Aortic smooth muscle cell (primary cell): Measurements from ENCODE around the gene MORC3. TPM values are rescaled to one million over a fixed set of nuclear protein-coding genes. Genes with fewer than 3 reads are reported as not detected.

Source experiments
- total RNA-seq: library from RNA; depleted of rRNA; stranded (reverse); fragments of >200 nt; gene quantifications from 2 replicates; pipeline ENCODE4 v1.2.3, GENCODE V29; 2014

Gene MORC3, protein sequence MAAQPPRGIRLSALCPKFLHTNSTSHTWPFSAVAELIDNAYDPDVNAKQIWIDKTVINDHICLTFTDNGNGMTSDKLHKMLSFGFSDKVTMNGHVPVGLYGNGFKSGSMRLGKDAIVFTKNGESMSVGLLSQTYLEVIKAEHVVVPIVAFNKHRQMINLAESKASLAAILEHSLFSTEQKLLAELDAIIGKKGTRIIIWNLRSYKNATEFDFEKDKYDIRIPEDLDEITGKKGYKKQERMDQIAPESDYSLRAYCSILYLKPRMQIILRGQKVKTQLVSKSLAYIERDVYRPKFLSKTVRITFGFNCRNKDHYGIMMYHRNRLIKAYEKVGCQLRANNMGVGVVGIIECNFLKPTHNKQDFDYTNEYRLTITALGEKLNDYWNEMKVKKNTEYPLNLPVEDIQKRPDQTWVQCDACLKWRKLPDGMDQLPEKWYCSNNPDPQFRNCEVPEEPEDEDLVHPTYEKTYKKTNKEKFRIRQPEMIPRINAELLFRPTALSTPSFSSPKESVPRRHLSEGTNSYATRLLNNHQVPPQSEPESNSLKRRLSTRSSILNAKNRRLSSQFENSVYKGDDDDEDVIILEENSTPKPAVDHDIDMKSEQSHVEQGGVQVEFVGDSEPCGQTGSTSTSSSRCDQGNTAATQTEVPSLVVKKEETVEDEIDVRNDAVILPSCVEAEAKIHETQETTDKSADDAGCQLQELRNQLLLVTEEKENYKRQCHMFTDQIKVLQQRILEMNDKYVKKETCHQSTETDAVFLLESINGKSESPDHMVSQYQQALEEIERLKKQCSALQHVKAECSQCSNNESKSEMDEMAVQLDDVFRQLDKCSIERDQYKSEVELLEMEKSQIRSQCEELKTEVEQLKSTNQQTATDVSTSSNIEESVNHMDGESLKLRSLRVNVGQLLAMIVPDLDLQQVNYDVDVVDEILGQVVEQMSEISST
- total RNA-seq: 34.6 and 44.1 TPM in 2 replicates

DNA sequence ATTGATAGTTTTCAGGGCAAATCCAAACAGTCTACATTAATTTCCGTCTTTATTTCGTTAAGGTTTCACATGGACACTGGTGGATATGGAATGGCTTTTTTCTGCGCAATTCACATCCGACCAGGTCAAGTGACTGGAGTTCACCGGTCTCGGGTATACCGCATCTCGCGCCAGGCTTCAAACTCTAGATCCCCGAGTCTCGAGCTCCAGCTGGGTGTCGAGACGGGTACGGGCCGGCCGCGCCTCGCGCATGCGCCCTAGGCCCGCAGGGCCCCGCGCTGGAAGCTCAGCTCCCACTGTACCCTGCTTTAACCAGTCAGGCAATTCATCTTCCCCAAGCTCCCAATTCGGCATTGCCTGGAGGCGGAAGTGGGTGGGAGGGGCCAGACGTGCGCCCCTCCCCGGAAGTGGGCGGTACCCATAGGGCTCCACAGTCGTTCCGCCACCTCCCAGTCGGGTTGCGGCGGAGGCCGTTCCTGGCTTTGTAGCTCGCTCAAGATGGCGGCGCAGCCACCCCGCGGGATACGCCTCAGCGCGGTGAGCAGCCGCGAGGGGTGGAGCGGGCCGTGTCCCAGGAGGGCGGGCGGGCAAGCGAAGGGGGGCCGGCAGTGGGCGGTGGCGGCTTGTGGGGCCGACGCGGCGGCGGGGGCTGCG is at the start of gene MORC3:
MORC3 (plus strand) TSS at position 431 of the 654 bp plus-strand sequence; CDS start at position 499, 68 bp downstream.

DNA sequence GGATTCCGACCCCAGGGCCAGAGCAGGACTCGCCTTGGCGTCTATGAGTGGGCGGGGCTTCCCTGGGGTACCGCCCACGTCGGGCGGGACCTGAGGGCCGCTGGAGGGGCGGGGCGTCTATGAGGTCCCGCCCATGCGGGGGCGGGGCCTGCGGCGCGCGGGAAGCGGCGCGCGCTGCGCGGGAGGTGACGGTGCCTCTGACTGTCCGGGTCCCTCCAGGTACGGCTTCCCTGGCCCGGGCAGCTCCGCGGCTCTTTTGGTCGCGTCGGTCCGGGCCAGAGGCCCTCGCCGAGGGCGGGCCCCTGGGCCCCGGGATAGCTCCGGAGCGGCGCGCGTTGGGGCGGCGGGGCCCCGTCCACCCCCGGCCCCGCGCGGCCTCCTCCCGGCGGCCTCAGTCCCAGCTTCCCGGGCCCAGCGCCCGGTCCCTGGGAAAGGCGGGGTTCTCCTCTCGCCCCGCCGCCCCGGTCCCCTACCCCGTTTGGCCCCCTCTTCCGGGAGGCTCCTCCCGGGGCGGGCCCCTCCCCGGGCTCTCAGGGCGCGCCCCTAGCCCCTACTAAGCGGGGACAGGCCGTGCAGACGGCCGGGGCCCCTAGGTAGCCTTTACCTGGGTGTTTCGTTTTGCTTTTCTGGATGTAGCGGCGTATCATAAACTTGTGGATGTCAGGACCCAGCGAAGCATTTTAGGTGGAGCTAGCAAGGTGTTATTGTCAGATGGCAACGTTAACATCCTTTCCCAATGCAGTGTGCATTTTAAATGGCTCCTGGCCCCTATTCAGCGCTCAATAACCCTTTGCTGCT is 65.4 kb downstream of the MORC3 start, which contains the start of gene CHAF1B:
CHAF1B (plus strand) TSS at position 160 of the 798 bp plus-strand sequence. CDS start 745 bp downstream, outside the sequence.

Other genes with a start within 250 kb of the MORC3 start
- 10.8 and 12.4 TPM in 2 replicates for gene CBR3, start 185.1 kb upstream of the MORC3 start, total RNA-seq
- gene DOP1B, start 163.4 kb upstream of the MORC3 start, total RNA-seq: 3.6 and 4.2 TPM in 2 replicates
- 2.1 and 3.4 TPM in 2 replicates for gene CHAF1B, start 65.2 kb downstream of the MORC3 start, total RNA-seq
- 0.13 and 0.25 TPM in 2 replicates for gene CLDN14, start 159.9 kb downstream of the MORC3 start, total RNA-seq